GM12892 (cell line): Measurements from ENCODE around the gene LSMEM2.

Experiments used
- DNase-seq: peaks from one replicate; pipeline ENCODE4 v3.0.0; 2011; ENCODE audit not compliant: insufficient read length
- FAIRE-seq: peaks from 2 replicates; lab custom pipeline; 2011; peaks lifted over from hg19 to GRCh38; lab: Jason Lieb, UNC
- POLR2A ChIP-seq: IDR thresholded peaks from 2 replicates; pipeline ENCODE4 v1.6.1; 2011; ENCODE audit warnings: low read depth, low read length, control low read depth
- POLR2AphosphoS5 ChIP-seq: IDR thresholded peaks from 2 replicates; pipeline ENCODE4 v1.6.1; 2011; ENCODE audit warnings: low read depth, low read length, control low read depth
- TAF1 ChIP-seq: IDR thresholded peaks from 2 replicates; pipeline ENCODE4 v1.6.1; 2011; ENCODE audit warnings: low read depth, mild to moderate bottlenecking, control low read depth, low read length, borderline replicate concordance

LSMEM2 gene

GRCh38 chr3:50324351-50325112 lies 45.6 kb downstream of the LSMEM2 start:
- FAIRE-seq: peak; percentile 48
- DNase-seq: peak; percentile 54
- no peak for TF ChIP-seq POLR2A
- no peak for TF ChIP-seq TAF1
- no peak for TF ChIP-seq POLR2AphosphoS5

DNA sequence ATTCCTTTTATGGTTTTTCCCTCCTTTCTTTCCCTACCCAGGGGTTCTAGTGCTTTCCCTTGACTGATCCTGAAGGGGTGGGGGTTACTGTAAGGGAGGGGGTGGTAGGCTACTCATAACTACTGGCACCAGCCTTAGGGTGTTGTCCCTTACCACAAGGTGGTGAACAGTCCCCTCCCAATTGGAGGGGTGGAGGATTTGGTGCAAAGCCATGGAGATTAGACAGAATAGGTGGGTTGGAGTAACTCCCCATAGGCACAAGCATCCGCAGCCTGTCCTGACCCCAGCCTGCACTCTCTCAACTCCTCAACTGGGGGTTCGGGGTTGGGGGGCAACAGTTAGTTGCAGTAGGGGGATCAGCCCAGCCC lies 46.2 kb downstream of the LSMEM2 start:
- no peak for FAIRE-seq
- TF ChIP-seq POLR2A (no peak), TAF1 (no peak), POLR2AphosphoS5 (no peak)
- no peak for DNase-seq

- TF ChIP-seq POLR2AphosphoS5 (no peak), POLR2A (no peak), TAF1 (no peak)
- FAIRE-seq: no peak
Observed at GRCh38 chr3:50325497-50326181, 46.8 kb downstream of the LSMEM2 start.

DNA sequence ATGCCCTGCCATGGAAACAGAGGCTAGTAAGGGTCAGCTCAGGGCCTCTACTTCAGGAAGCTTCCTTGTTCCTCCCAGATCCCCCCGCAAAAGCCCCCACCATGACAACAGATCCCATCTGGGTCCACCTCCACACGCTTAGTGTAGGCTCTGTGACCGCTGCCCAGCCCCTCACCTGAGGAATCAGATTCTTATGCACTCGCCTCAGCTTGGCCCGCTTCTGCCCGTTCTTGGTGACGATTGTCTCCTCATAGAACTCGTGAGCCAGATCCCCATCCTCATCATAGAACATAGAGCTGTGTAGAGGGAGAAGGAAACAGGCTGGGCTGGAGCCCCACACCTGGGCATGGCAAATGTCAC lies 47.3 kb downstream of the LSMEM2 start:
- DNase-seq: no peak
- FAIRE-seq: no peak
- TF ChIP-seq POLR2AphosphoS5 (no peak), TAF1 (no peak), POLR2A (no peak)

More at GRCh38 chr3:50325497-50326181, 46.8 kb downstream of the LSMEM2 start:
- no peak for DNase-seq

- FAIRE-seq: no peak
- no peak for TF ChIP-seq POLR2A
- TF ChIP-seq TAF1: no peak
- no peak for TF ChIP-seq POLR2AphosphoS5
- no peak for DNase-seq
Observed at GRCh38 chr3:50327129-50327528, 48.2 kb downstream of the LSMEM2 start.

GRCh38 chr3:50327943-50328691 lies 49.2 kb downstream of the LSMEM2 start, which contains the start of gene TUSC2:
Gene TUSC2 (minus strand): TSS chr3:50328223. CDS start chr3:50328099, 124 bp downstream.
- TF ChIP-seq POLR2A: peak; percentile 80
- peak; percentile 68 for TF ChIP-seq POLR2AphosphoS5
- TF ChIP-seq TAF1: peak; percentile 74; the same call in 1 of the 2 replicates
- DNase-seq (peak; percentile 98), FAIRE-seq (peak; percentile 99)

GRCh38 chr3:50330330-50330729 lies 51.4 kb downstream of the LSMEM2 start:
- FAIRE-seq: no peak
- TF ChIP-seq POLR2AphosphoS5 (no peak), POLR2A (no peak), TAF1 (no peak)
- DNase-seq: no peak

GRCh38 chr3:50331364-50331907 lies 52.5 kb downstream of the LSMEM2 start:
- DNase-seq (no peak), FAIRE-seq (no peak)
- no peak for TF ChIP-seq POLR2A
- no peak for TF ChIP-seq TAF1
- TF ChIP-seq POLR2AphosphoS5: no peak

DNA sequence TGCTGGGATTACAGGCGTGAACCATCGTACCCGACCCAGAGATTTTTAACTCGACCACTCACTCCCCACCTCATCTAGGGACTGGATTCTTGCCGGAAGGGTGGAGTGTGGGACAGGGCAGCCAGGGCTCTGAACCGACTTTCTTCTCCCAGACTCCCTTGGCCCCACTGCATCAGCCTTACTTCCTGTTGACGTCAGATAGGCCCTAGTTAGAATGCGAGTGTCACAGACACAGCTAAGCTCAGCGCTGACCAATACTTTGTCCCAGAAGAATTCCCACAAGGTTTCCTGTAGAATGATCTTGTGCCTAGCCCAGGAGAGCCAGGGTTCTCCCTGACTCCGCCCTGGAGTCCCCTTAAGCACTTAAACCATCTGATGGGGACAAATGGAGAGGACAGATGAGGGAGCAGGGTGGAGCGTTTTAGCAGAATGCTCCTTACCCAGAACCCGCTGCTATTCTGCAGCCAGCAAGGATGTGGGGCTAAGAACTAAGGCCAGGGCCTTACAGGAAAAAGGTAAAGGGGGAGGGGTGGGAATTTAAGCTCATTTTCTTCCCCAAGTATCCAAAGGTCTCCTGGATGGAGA lies 54.9 kb downstream of the LSMEM2 start:
- FAIRE-seq (no peak), DNase-seq (no peak)
- TF ChIP-seq POLR2A (0 out of 2 replicates have a peak, but pooled peaks have one; percentile 13), POLR2AphosphoS5 (no peak)

GRCh38 chr3:50334339-50335075 lies 55.6 kb downstream of the LSMEM2 start:
- 0 out of 2 replicates have a peak, but pooled peaks have one; percentile 12 for TF ChIP-seq POLR2A
- no peak for TF ChIP-seq POLR2AphosphoS5
- DNase-seq (no peak), FAIRE-seq (no peak)
